ENCODE measurements around the gene FAM221A. TPM values are rescaled to one million over a fixed set of nuclear protein-coding genes. Genes with fewer than 3 reads are reported as not detected.
A peak's percentile ranks its signal among the peaks of the same experiment; 100 is the strongest.

The FAM221A gene
- total RNA-seq, 1 experiment from 2014 or later: 15.0 TPM

DNA sequence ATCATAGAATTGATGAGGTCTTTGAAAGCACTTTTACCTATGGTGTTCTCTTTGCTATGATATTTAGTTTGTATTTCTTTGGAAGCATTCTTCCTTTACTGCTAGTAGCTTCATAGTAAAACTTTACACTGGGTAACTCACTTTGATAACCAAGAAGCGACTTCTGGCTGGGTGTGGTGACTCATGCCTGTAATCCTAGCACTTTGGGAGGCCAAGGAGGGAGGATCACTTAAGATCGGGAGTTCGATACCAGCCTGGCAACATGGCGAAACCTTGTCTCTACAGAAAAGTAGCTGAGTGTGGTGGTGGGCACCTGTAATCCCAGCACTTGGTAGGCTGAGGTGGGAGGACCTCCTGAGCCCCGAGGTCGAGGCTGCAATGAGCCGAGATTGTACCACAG is 46.6 kb upstream of the FAM221A start:
- Histone ChIP-seq H3K23ac (ENCODE audit: insufficient read length, low read depth, low read length) (no peak overlapping the region), H2BK120ac (ENCODE audit: low read depth, low read length, poor library complexity, severe bottlenecking) (no peak overlapping the region), H3K4ac (ENCODE audit: low read depth, low read length) (no peak overlapping the region), H3K23me2 (ENCODE audit: insufficient read length, low read depth, low read length, poor library complexity, severe bottlenecking) (no peaks in the 10 kb centered on the region), H3K14ac (ENCODE audit: insufficient read depth, low read length) (no peak overlapping the region), H4K5ac (ENCODE audit: insufficient read length, low read depth, low read length) (no peak overlapping the region), H3K79me1 (ENCODE audit: insufficient read depth, low read depth, low read length, poor library complexity, severe bottlenecking) (no peaks in the 10 kb centered on the region), H2AK5ac (ENCODE audit: insufficient read length, low read length) (no peak overlapping the region), H3K27me3 (ENCODE audit: insufficient read depth, low read length) (no peaks in the 10 kb centered on the region), H3K4me2 (ENCODE audit: insufficient read depth, insufficient read length, low read length) (no peak overlapping the region), H4K8ac (replicated peaks; ENCODE audit: insufficient read length, low read depth, low read length) (no peak overlapping the region), H2AFZ (ENCODE audit: low read length) (no peak overlapping the region), H4K91ac (ENCODE audit: insufficient read length, low read depth, low read length) (no peak overlapping the region), H3K4me1 (ENCODE audit: insufficient read depth, low read length) (no peaks in the 10 kb centered on the region; the same call in 1 of the 2 replicates), H2BK12ac (ENCODE audit: insufficient read length, low read depth, low read length) (no peak overlapping the region), H3K56ac (ENCODE audit: insufficient read length, low read depth, low read length) (no peak overlapping the region), H4K20me1 (ENCODE audit: control insufficient read depth, insufficient read depth, insufficient read length) (no peaks in the 10 kb centered on the region), H3K9ac (ENCODE audit: extremely low read depth, insufficient read length, low read length) (no peak overlapping the region), H2BK15ac (ENCODE audit: low read depth, low read length) (no peak overlapping the region), H3K18ac (ENCODE audit: insufficient read length, low read depth, low read length) (no peak overlapping the region), H3T11ph (ENCODE audit: low read length) (no peak overlapping the region), H3K27ac (ENCODE audit: insufficient read length, low read depth, low read length) (no peak overlapping the region), H2BK20ac (ENCODE audit: low read depth, low read length, poor library complexity, severe bottlenecking) (no peak overlapping the region), H2BK5ac (ENCODE audit: insufficient read length, low read length) (no peak overlapping the region), H3K9me3 (ENCODE audit: control insufficient read depth, low read depth, low read length) (no peaks in the 10 kb centered on the region), H3K79me2 (ENCODE audit: insufficient read depth, low read length) (no peaks in the 10 kb centered on the region)
- peaks cover 5 to 11% of the 10 kb centered on the region in 2 experiments; a peak in 4 of 5 replicates for H3K9me3 Mint-ChIP-seq
- peak overlapping the region in 2 of 3 experiments; percentile 40 to 61; a peak in 1 of 7 replicates for H3K27ac Mint-ChIP-seq
- no peak for TF ChIP-seq CTCF (conservative IDR thresholded peaks at IDR 0.05)
- peaks cover 3 to 7% of the 10 kb centered on the region in 2 experiments; a peak in 3 of 4 replicates for H3K4me1 Mint-ChIP-seq
- peaks cover 4 to 7% (median 4%) of the 10 kb centered on the region in 3 experiments; a peak in 5 of 7 replicates for H3K36me3 Mint-ChIP-seq (ENCODE audit: insufficient read depth in 1 of 3, low read depth in 3 of 3)
- H3K4me3 Mint-ChIP-seq: no peak overlapping the region
- no peak for DNase-seq
- WGBS (ENCODE audit: extremely low coverage, insufficient read length, low lambda C conversion rate): no CpG with 5 or more reads among the region's 7 CpGs
- H3K27me3 Mint-ChIP-seq (ENCODE audit: low read depth): no peaks in the 10 kb centered on the region

Data from H9 (cell line).